Measurements from ENCODE around the gene SLIT3.

DNA sequence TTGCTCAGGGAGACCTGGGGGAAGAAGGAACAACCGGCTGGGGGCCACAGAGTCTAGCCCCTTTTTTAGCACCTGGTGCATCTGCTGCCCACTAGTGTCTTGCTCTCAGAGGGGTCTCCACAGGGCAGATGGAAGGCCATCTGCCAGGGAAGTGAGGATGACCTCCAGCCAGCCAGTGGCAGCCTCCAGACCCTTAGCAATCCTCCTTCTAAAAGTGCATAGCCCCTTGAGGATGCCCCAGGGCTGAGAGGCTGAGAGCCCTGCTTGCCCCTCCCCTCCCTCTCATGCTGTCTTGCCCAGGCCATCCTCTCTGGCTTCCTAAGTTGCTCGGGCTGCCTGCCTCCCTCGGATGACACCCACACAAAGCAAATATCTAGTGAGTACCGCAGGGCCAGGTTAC lies 640.2 kb downstream of the SLIT3 start:
- TF ChIP-seq, protein P1, sequence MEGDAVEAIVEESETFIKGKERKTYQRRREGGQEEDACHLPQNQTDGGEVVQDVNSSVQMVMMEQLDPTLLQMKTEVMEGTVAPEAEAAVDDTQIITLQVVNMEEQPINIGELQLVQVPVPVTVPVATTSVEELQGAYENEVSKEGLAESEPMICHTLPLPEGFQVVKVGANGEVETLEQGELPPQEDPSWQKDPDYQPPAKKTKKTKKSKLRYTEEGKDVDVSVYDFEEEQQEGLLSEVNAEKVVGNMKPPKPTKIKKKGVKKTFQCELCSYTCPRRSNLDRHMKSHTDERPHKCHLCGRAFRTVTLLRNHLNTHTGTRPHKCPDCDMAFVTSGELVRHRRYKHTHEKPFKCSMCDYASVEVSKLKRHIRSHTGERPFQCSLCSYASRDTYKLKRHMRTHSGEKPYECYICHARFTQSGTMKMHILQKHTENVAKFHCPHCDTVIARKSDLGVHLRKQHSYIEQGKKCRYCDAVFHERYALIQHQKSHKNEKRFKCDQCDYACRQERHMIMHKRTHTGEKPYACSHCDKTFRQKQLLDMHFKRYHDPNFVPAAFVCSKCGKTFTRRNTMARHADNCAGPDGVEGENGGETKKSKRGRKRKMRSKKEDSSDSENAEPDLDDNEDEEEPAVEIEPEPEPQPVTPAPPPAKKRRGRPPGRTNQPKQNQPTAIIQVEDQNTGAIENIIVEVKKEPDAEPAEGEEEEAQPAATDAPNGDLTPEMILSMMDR (IDR thresholded peaks at IDR 0.05; ENCODE audit: low read depth, low read length), result no peak
- no peak for TF ChIP-seq POLR2A (IDR thresholded peaks at IDR 0.05; ENCODE audit: extremely low read depth, insufficient read length)
- TF ChIP-seq, protein P2, sequence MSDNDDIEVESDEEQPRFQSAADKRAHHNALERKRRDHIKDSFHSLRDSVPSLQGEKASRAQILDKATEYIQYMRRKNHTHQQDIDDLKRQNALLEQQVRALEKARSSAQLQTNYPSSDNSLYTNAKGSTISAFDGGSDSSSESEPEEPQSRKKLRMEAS (IDR thresholded peaks at IDR 0.05; ENCODE audit: low read depth, low read length), result no peak

All from NB4 (cell line).